ENCODE data around the gene CSE1L. TPM values are rescaled to one million over a fixed set of nuclear protein-coding genes. Genes with fewer than 3 reads are reported as not detected.
"Not testable (repeated sequence)": the region's sequence is repeated elsewhere in the genome, so short reads cannot be mapped to it uniquely, and the experiment has no call there.

The CSE1L gene
- total RNA-seq, 1 experiment from 2014 or later, result 295 TPM

DNA sequence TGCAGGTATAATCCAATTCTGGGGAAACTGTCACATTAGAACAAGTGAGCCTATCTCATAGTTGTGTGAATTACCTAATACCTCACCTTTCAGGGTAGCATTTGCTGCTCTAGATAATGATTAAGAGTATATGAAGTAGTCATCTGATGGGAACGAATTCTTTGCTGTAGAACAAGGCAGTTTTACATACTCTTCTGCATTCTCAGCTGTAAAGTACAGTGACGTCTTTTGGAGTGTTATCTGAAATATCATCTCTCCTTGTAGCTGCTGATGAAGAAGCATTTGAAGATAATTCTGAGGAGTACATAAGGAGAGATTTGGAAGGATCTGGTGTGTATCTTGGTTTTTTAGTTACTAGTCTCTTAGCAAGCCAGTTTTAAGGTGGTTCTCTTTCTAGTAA is 28.4 kb downstream of the CSE1L start:
- Histone ChIP-seq H3K36me3 (ENCODE audit: low read depth, low read length) (peaks cover 87% of the 10 kb centered on the region), H2AFZ (ENCODE audit: low read length) (no peak overlapping the region), H3K79me2 (ENCODE audit: low read length) (peaks cover 6% of the 10 kb centered on the region; the same call in 1 of the 2 replicates), H3K9ac (ENCODE audit: low read length) (no peak overlapping the region), H3F3A (ENCODE audit: low read length, unreplicated experiment) (no peaks in the 10 kb centered on the region), H3K9me2 (replicated peaks; ENCODE audit: low read length) (no peaks in the 10 kb centered on the region), H3K4me1 (ENCODE audit: insufficient read depth, low read length) (no peaks in the 10 kb centered on the region), H3K27me3 (ENCODE audit: low read length) (no peaks in the 10 kb centered on the region), H3K27ac (ENCODE audit: low read length) (no peak overlapping the region), H3K4me2 (ENCODE audit: low read length) (no peak overlapping the region), H3K4me3 (ENCODE audit: low read length) (no peak overlapping the region), H3K9me3 (ENCODE audit: low read length) (no peaks in the 10 kb centered on the region), H4K20me1 (ENCODE audit: low read length) (peaks cover 5% of the 10 kb centered on the region; the same call in 1 of the 2 replicates)
- no peak for ATAC-seq
- CTCF ChIA-PET, result no interaction called here
- POLR2A ChIA-PET (ENCODE audit: unreplicated experiment), result no interaction called here
- no TSS peak for BruUV-seq (replicated peaks)
- intact Hi-C loops (cut with micrococcal nuclease), result no loop called here
- no peak for DNase-seq
- TF ChIP-seq, protein P1, sequence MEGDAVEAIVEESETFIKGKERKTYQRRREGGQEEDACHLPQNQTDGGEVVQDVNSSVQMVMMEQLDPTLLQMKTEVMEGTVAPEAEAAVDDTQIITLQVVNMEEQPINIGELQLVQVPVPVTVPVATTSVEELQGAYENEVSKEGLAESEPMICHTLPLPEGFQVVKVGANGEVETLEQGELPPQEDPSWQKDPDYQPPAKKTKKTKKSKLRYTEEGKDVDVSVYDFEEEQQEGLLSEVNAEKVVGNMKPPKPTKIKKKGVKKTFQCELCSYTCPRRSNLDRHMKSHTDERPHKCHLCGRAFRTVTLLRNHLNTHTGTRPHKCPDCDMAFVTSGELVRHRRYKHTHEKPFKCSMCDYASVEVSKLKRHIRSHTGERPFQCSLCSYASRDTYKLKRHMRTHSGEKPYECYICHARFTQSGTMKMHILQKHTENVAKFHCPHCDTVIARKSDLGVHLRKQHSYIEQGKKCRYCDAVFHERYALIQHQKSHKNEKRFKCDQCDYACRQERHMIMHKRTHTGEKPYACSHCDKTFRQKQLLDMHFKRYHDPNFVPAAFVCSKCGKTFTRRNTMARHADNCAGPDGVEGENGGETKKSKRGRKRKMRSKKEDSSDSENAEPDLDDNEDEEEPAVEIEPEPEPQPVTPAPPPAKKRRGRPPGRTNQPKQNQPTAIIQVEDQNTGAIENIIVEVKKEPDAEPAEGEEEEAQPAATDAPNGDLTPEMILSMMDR (conservative IDR thresholded peaks at IDR 0.05; ENCODE audit: low read depth, low read length), result no peak
- TF ChIP-seq EZH2phosphoT487 (IDR thresholded peaks at IDR 0.05; ENCODE audit: borderline replicate concordance, low read length), result no peak
- TF ChIP-seq EZH2 (IDR thresholded peaks at IDR 0.05; ENCODE audit: low read length, unreplicated experiment), result no peak

DNA sequence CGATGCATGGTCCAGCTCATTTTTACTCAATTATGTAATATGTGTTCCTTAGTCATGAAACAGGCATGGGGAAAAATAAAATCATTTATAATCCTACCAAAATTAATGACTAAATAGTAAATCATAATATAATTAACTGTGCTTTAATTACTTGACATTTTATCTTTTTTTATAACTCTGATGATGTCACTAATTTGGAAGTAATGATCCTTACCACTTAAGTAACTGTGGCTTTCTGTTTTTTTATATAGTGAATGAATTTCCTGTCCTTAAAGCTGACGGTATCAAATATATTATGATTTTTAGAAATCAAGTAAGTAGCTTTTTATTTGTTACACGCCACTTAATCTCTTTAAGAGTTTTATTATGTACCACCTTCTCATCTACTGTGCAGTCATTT is 32.2 kb downstream of the CSE1L start:
- Histone ChIP-seq H3K9me3 (ENCODE audit: low read length) (no peaks in the 10 kb centered on the region), H3K36me3 (ENCODE audit: low read depth, low read length) (peaks cover 83% of the 10 kb centered on the region), H3K9me2 (replicated peaks; ENCODE audit: low read length) (no peaks in the 10 kb centered on the region), H3K9ac (ENCODE audit: low read length) (no peak overlapping the region), H3K4me2 (ENCODE audit: low read length) (no peak overlapping the region), H2AFZ (ENCODE audit: low read length) (no peak overlapping the region), H3K79me2 (ENCODE audit: low read length) (peaks cover 4% of the 10 kb centered on the region; the same call in 1 of the 2 replicates), H3F3A (ENCODE audit: low read length, unreplicated experiment) (no peaks in the 10 kb centered on the region), H3K27ac (ENCODE audit: low read length) (no peak overlapping the region), H4K20me1 (ENCODE audit: low read length) (0 out of 2 replicates have a peak, but pooled peaks cover 5% of the 10 kb centered on the region), H3K4me1 (ENCODE audit: insufficient read depth, low read length) (no peaks in the 10 kb centered on the region), H3K4me3 (ENCODE audit: low read length) (no peak overlapping the region), H3K27me3 (ENCODE audit: low read length) (no peaks in the 10 kb centered on the region)
- ChIA-PET CTCF (interaction anchor here (0.7 kb wide), 1 partner anchor 1715 kb away, joined by 3 read pairs; no protein-coding TSS in a partner anchor), POLR2A (ENCODE audit: unreplicated experiment) (no interaction called here)
- BruUV-seq (replicated peaks), result no TSS peak
- intact Hi-C loops (cut with micrococcal nuclease), result no loop called here
- no peak for TF ChIP-seq EZH2 (IDR thresholded peaks at IDR 0.05; ENCODE audit: low read length, unreplicated experiment)
- no peak for TF ChIP-seq EZH2phosphoT487 (IDR thresholded peaks at IDR 0.05; ENCODE audit: borderline replicate concordance, low read length)
- TF ChIP-seq, protein P1 (conservative IDR thresholded peaks at IDR 0.05; ENCODE audit: low read depth, low read length), result no peak
- ATAC-seq (no peak), DNase-seq (no peak)

DNA sequence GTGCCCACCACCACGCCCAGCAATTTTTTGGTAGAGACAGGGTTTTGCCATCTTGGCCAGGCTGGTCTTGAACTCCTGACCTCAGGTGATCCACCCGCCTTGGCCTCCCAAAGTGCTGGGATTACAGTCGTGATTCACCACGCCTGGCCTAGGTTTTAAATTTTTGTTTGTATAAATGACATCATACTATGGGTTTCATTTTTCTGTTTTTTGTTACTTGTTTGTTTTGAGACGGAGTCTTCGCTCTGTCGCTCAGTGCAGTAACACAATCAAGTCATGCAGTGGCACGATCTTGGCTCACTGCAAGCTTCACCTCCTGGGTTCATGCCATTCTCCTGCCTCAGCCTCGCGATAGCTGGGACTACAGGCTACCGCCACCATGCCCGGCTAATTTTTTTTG is 36.2 kb downstream of the CSE1L start:
- H3K36me3 ChIP-seq (ENCODE audit: low read depth, low read length), result peaks cover 84% of the 10 kb centered on the region
- H3K9me3 ChIP-seq (ENCODE audit: low read length); H3K4me2 ChIP-seq (ENCODE audit: low read length); H4K20me1 ChIP-seq (ENCODE audit: low read length); H2AFZ ChIP-seq (ENCODE audit: low read length); POLR2A ChIA-PET (ENCODE audit: unreplicated experiment); H3K9ac ChIP-seq (ENCODE audit: low read length); ATAC-seq; H3K4me1 ChIP-seq (ENCODE audit: insufficient read depth, low read length); H3K27me3 ChIP-seq (ENCODE audit: low read length); H3F3A ChIP-seq (ENCODE audit: low read length, unreplicated experiment); BruUV-seq (replicated peaks); DNase-seq; H3K79me2 ChIP-seq (ENCODE audit: low read length); H3K27ac ChIP-seq (ENCODE audit: low read length); CTCF ChIA-PET; H3K4me3 ChIP-seq (ENCODE audit: low read length); intact Hi-C loops (cut with micrococcal nuclease); H3K9me2 ChIP-seq (replicated peaks; ENCODE audit: low read length): not testable (repeated sequence)
